Ovary (tissue), 3 donors: ENCODE data around the gene C16orf86.

Source experiments
- CTCF ChIP-seq, 3 donors: fragments of 450-650 bp in 2 of 3; fragments of 200-600 bp in 1 of 3; IDR thresholded peaks; one replicate each; pipeline versions ENCODE4 v1.5.1 to v1.8.0; 2016 to 2022; ENCODE audit warnings: antibody characterized with exemption in 3 of 3, mild to moderate bottlenecking in 1 of 3
- POLR2A ChIP-seq: fragments of 450-650 bp; IDR thresholded peaks from one replicate; pipeline ENCODE4 v1.6.1; 2017; ENCODE audit warnings: antibody characterized with exemption, mild to moderate bottlenecking, moderate library complexity
- donor health status: DM: no; HTN: no; CAD: no.

GRCh38 chr16:67636713-67637112 is 29.9 kb upstream of the C16orf86 start:
- TF ChIP-seq CTCF (IDR thresholded peaks at IDR 0.05): no peak
- TF ChIP-seq POLR2A: no peak
